Left lobe of liver (tissue), 2 donors: ENCODE results near the gene CAPZA2. TPM values are rescaled to one million over a fixed set of nuclear protein-coding genes. Genes with fewer than 3 reads are reported as not detected.
A peak's percentile ranks its signal among the peaks of the same experiment; 100 is the strongest.
"Not testable (repeated sequence)": the region's sequence is repeated elsewhere in the genome, so short reads cannot be mapped to it uniquely, and the experiment has no call there.

Experiments used
- ATAC-seq: fragments of 200-7000 bp; cut with Tn5 transposase; one replicate; pipeline ENCODE4 v1.9.1; 2020; ENCODE audit warnings: mild to moderate bottlenecking, moderate library complexity
- DNase-seq: peaks from one replicate; pipeline ENCODE4 v3.0.0-alpha.2; 2020; ENCODE audit warnings: low spot score
- total RNA-seq: library from RNA; stranded (reverse); gene quantifications from one replicate; pipeline ENCODE4 v1.2.1, GENCODE V29; 2021
- donor health status: DM: no; HTN: no; CAD: no; lungs with moderate emphysema.
- donor health status: DM: no; HTN: yes; CAD: no.

Gene CAPZA2
- total RNA-seq, 1 donor from 2014 or later, result 83.7 TPM

DNA sequence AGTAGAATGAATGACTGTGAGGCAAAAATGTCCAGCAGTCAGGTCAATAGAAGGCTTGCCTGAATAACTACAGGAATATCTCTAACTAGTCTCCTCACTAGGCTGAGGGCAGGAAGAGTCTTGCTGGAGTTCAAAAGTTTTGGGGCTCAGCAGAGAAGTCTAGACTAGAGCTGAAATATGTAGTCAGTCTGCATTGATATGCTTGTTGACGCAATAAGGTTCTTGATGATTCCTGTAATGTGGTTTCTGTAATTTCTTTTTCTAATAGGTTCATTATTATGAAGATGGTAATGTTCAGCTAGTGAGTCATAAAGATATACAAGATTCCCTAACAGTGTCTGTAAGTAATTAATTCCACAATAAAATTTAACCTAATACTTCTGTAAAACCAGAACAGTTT, 49.4 kb downstream of the CAPZA2 start:
- DNase-seq (no peak), ATAC-seq (no peak)

GRCh38 chr7:116912269-116912909, 50.0 kb downstream of the CAPZA2 start:
- no peak for ATAC-seq
- no peak for DNase-seq

- DNase-seq (no peak), ATAC-seq (no peak)
These were observed 56.3 kb downstream of the CAPZA2 start for GRCh38 chr7:116918704-116919103.

- no peak for ATAC-seq
- no peak for DNase-seq
These were observed 58.0 kb downstream of the CAPZA2 start for GRCh38 chr7:116920359-116920758.

- no peak for ATAC-seq
- no peak for DNase-seq
These were observed 60.2 kb downstream of the CAPZA2 start for GRCh38 chr7:116922545-116922944.

DNA sequence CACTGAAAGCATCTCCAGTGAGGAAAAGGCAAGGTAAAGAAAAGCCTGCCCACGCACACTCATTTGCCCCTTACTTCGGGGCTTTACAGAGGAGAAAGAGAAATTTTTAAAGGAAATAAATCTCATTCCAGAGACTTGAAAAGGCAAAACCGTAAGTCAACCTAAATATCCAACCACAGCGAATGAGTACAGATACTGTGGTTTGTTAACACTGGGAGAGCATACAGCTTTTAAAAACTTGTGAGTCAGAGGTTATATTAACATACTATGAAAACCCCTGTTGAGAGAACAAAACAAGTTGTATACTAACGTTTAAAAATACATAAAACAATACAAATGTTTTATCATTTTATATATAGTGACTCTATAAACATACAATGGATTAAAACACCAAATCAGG, 62.4 kb downstream of the CAPZA2 start:
- no peak for DNase-seq
- ATAC-seq, result no peak

DNA sequence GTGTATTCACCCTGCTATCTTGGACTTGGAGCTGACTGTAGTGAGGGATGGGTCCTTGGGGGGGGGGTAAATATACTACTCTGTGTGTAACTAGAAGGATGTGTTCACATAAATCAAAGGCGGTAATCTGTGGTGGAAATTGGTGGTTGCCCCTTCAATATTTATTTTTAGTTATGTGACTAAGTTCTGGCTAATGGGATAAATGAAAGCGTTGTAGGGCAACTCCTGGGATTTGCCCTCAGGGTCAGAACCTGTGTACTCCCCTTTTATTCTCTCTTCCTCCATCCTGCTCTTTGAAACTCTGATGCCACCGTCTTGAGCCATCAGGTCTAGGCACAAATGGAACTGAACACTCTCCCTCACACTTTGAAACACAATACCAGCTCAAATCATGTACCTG, 66.6 kb downstream of the CAPZA2 start:
- no peak for ATAC-seq
- no peak for DNase-seq

DNA sequence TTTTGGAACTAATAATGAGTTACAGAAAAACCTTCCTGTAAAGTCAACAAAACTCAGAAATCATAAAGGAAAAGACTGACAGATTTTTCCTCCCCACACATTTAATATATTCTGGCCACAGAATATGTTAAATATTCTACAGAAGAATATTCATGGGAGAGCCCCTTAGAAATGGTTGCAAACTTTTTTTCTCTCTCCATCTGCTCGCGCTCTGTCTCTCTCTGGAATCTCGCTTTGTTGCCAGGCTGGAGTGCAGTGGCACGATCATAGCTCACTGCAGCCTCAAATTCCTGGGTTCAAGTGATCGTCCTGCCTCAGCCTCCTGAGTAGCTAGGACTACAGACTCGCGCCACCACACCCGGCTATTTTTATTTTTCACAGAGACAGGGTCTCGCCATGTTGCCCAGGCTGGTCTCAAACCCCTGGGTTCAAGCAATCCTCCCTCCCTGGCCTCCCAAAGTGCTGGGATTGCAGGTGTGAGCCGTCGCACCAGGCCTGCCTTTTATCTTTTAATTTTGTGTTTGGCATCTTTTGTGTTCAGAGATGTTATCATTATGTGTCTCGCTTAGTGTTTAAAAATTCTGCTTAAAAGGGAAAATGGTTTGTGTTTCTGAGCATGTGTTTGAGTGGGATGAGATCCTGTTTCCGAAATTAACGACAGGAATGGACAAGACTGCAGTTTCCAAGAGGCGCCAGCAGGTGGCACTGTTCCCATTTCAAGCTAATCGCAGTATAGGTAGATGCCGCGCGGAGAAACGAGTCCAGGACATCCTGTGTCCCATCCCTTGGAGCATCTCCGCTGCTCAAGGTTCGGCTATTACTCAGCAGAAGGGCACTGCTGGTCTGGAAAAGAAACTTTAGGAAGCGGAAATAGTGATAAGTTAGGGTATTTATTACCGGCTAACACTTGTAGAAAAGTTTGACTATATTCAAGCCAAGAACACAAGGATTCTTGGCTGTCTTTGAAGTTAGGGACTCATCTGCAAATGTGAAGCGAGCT, 67.8 kb downstream of the CAPZA2 start:
- ATAC-seq, result peak; percentile 99
- peak; percentile 80 for DNase-seq

DNA sequence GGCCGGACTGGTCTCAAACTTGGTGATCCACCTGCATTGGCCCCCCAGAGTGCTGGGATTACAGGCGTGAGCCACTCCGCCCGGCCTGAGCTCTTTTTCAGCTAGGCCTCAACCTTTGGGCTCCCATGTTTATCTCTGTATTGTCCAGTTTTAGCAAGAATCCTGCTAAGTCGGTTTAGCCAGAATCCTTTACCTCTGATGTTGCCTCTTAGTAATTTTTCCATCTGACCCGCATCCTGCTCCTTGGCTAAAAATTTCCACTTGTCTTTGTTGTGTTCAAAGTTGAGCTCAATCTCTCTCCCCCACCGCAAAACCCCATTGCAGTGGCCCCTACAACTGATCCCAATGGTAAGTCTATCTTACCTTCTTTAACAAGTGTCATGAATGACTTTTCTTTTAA, 70.2 kb downstream of the CAPZA2 start:
- ATAC-seq, result no peak
- DNase-seq, result no peak

GRCh38 chr7:116933465-116933864, 71.1 kb downstream of the CAPZA2 start:
- ATAC-seq (no peak), DNase-seq (no peak)

GRCh38 chr7:116934580-116934979, 72.2 kb downstream of the CAPZA2 start:
- ATAC-seq (no peak), DNase-seq (no peak)

DNA sequence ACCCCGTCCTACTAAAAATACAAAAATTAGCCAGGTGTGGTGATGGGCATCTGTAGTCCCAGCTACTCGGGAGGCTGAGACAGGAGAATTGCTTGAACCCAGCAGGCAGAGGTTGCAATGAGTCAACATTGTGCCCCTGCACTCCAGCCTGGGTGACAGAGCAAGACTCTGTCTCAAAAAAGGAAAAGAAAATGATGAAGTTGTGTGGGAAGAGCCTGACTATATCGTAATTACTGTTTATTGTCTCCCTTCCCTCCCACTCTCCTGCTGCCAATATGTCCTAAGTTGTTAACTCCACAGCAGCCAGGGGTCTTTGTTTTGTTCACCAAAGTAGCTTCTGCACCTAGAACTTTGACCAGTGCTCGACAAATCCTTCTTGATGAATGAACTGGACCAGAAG, 74.5 kb downstream of the CAPZA2 start:
- DNase-seq, ATAC-seq: not testable (repeated sequence)

DNA sequence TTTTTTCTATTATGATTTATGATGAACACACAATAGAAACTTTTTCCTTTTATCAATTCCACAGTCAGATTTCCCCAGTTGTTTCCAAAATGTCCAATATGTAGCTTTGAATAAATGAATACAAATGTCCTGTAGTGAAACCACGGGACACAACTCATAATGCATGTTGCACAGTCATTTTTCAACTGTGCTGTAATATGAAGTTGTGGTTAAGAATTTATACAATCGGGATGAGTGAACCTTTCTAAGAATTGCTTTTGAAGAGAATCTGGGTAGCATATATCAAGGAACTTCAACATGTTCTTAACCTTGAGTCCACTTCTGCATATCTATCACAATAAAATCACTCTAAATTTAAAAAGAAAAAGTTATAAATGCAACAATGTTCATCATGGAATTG, 76.3 kb downstream of the CAPZA2 start:
- ATAC-seq (no peak), DNase-seq (no peak)

DNA sequence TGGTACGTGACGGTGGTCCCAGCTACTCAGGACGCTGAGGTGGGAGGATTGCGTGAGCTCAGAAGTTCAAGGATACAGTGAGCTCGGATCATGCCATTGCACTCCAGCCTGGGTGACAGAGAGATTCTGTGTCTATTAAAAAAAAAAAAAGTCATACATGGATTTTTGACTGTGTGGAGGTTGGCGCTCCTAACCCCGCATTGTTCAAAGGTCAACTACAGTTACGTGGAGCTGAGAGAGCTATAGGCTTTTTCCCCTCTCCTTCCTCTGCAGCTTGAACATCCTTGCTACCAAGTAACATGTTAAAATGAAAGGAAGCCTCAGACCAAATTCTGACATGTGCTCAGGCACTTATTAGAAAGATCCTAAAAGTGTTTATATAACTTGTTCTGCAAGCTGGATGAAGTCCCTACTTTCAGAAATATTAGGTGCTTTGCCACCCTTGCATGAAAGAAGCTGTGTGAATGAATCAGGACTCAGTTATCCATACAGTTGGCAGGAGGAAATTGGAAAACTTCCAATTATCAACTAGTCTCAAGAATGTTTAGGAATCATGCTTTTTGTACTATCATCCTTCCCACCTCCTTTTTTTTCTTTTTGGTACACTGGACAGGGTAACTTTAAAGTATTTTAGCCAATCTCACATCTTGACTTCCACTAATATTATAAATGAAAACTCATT, 78.4 kb downstream of the CAPZA2 start:
- ATAC-seq, result no peak
- no peak for DNase-seq

- ATAC-seq (no peak), DNase-seq (no peak)
These were observed 80.1 kb downstream of the CAPZA2 start for GRCh38 chr7:116942504-116942903.

DNA sequence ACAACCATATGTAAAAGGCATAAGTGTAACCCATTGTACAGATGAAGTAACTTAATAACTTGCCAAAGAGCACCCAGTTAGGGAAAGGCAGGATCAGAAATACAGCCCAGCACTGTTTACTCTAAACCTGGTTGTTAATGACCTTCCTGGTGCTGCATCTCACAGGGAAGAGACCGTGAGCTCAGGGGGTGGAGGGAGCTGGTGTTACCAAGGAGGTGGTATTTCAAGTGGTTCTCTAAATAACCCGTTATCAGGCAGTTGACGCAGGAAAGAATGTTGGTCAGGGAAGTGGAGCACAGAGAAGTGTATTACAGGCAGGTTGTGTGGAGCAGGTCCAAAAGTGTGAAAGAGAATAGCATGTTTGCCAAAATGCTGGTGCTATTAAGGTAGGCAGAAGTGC, 86.5 kb downstream of the CAPZA2 start:
- DNase-seq (no peak), ATAC-seq (no peak)

- no peak for ATAC-seq
These were observed 87.8 kb downstream of the CAPZA2 start for GRCh38 chr7:116949941-116950801.

DNA sequence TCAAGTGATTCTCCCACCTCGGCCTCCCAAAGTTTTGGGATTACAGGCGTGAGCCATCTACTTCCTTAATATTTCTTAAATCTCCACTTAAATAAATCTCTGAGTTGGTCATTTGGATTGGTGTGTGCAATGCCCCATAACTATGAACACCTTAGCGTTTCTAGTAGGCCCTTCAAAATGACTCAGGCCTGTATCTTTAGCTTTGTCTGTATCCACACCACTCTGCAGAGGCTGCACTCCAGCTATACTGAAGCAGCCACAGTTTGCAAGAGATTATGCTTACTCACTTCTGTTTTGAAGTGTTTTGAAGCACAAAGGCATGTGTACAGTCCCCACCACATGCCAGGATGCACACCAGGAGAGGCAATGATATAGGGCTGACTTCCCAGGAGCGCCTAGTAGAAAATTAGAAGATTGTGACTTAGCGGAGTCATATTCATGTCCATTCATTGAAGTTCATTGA, 88.5 kb downstream of the CAPZA2 start:
- DNase-seq (no peak), ATAC-seq (no peak)

More at GRCh38 chr7:116949941-116950801, 87.8 kb downstream of the CAPZA2 start:
- no peak for DNase-seq

- no peak for ATAC-seq
- no peak for DNase-seq
These were observed 89.2 kb downstream of the CAPZA2 start for GRCh38 chr7:116951366-116952292.
